ENCODE results near the gene C17orf114.

DNA sequence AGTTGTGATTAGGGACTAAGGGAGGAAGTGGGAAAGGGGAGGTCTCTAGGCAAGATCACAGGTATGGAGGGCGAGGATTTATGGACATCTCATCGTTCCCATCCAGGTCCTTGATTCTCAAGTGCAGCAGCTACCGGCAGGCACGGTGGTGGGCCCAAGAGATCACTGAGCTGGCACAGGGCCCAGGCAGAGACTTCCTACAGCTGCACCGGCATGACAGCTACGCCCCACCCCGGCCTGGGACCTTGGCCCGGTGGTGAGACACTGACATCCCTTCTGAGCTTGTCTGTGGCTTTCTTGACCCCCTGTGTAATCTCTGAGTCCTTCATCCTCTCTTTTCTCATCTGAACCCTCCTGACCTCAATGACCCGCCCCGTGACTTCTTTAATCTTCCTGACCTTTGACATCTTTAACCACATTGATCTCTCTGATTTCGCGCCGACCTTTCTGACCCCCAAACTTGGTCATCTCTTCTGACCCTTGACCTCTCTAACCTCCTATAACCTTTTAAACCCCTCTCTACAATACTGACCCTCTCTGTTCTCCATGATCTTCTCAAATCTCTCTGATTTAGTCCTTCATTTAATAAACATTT, 8.7 kb upstream of the C17orf114 start:
- no peak for TF ChIP-seq MXI1 (conservative IDR thresholded peaks at IDR 0.05; ENCODE audit: poor library complexity, severe bottlenecking)
- TF ChIP-seq EZH2 (IDR thresholded peaks at IDR 0.05; ENCODE audit: borderline replicate concordance, insufficient read depth, low read length, poor library complexity, severe bottlenecking) = no peak
- TF ChIP-seq TAF1 (IDR thresholded peaks at IDR 0.05; ENCODE audit: low read depth) = no peak

Data from neural cell (in vitro differentiated cells).